Measurements from ENCODE around the gene FANCC.
A peak's percentile ranks its signal among the peaks of the same experiment; 100 is the strongest.
"Not testable (repeated sequence)": the region's sequence is repeated elsewhere in the genome, so short reads cannot be mapped to it uniquely, and the experiment has no call there.

The FANCC gene

DNA sequence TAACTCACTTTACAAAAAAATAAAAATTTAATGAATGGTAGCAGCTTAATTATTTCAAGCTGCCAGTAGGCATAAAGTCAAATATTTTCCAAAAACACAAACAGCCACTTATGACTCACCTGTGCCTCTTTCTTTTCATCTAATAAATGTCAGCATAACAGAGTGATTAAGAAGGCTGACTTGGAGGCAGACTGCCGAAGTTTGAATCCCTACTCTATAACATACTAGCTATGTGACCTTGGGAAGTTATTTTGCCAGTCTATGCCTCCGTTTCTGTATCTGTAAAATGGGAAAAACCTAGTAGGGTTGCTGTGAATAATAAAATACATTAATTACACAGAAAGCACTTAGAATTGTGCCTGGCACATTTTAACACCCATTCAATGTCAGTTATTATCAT is 33.8 kb downstream of the FANCC start:
- DNase-seq (ENCODE audit: low read depth): no peak

DNA sequence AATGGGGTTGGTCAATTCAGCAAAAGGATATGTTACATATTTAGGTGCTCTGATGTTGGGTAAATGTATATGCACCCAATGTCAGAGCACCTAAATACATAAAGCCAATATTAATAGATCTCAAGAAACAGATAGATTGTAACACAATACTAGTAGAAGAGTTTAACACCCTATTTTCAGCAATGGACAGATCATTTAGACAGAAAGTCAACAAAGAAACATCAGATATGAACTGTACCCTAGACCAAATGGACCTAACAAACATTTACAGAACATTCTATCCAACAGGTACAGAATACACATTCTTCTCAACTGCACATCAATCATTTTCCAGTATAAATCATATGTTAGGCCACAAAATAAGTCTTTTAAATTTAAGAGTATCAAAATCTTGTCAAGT is 35.2 kb downstream of the FANCC start:
- DNase-seq (ENCODE audit: low read depth): no peak

DNA sequence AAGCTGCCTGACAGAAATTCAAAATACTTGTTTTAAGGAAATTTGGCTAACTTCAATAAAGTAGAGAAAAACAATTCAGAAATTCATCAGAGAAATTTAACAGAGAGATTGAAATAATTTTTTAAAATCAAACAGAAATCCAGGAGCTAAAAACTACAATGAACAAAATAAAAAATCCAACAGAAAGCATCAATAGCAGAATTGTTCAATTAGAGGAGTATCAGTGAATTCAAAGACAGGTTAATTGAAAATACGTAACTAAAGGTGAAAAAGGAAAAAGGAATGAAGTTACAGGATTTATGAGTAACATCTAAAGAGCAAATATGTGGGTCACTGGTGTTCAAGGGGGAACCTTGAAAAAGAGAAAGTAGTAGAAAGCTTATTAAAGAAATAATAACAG is 36.8 kb downstream of the FANCC start:
- no peak for DNase-seq (ENCODE audit: low read depth)

DNA sequence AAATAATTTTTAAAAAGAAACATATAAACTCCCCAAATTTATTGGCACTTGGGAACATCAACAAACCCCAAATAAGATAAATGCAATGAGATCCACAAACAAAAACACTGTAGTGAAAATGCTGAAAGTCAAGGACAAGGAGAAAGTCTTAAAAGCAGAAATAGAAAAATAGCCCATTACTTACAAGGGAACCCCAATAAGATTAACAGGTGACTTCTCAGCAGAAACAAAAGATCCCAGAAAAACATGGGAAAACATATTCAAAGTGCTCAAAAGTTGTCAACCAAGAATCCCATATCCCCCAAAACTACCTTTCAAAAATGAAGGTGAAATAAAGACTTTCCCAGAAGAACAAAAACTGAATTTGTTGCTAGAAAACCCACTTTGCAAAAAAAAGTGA is 40.0 kb downstream of the FANCC start:
- no peak for DNase-seq (ENCODE audit: low read depth)

DNA sequence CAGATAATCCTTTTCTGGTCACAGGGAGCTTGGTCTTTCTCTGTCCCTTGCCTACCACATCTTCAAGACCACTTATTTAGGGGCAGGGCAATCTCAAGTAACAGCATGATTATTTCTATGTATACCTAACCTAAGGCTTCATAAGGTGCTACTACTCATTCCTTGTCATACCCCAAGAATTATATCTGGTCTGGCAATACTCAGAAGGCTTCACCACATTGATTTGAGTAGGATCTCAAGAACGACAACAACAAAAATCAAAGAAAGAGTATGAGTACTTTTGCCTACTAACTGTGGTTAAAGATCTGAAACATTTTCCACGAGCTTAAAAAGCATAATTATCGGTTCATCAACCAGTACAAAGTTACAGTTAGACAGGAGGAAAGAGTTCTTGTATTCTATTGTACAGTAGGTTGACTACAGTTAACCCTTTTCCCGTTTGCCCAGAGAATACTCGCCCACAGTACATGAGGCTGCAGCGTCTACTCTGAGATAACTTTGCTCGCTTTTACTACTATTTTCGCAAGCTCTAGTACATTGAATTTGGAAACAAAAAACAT is 41.0 kb downstream of the FANCC start:
- no peak for DNase-seq (ENCODE audit: low read depth)

DNA sequence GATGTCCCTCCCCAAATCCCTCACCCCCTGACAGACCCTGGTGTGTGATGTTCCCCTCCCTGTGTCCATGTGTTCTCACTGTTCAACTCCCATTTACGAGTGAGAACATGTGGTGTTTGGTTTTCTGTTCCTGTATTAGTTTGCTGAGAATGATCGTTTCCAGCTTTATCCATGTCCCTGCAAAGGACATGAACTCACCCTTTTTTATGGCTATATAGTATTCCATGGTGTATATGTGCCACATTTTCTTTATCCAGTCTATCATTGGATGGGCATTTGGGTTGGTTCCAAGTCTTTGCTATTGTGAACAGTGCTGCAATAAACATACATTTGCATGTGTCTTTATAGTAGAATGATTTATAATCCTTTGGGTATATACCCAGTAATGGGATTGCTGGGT is 43.3 kb downstream of the FANCC start:
- not testable (repeated sequence) for DNase-seq (ENCODE audit: low read depth)

DNA sequence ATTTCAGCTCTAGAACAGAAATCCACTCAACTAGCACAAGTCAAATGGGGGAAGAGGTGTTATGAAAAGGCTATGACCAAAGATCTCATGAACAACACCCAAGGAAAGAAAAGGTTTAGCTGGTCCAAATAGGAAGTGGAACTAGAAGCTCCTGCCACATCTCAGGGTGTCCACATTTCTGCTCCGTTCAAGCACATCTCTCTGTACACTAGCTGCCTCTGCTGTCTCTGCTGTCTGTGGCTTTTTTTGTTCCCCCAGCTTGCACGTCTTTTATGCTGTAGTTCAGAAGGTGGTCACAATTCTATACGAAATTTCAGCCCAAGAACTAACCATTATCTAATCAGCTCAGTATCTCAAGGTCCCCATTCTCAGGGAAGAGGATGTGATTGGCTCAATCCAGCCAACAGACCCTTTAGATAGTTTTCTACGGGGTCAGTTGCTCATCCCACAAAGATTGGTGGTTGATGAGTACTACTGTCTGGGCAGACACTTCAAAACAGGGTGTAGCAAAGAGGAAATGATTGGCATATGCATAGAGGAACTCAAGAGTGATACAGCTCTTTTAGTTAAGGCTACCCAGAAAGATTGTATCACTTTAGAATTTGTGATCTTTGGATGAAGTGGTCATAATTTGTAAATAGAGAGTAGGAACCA is 44.0 kb downstream of the FANCC start:
- DNase-seq (ENCODE audit: low read depth): no peak

DNA sequence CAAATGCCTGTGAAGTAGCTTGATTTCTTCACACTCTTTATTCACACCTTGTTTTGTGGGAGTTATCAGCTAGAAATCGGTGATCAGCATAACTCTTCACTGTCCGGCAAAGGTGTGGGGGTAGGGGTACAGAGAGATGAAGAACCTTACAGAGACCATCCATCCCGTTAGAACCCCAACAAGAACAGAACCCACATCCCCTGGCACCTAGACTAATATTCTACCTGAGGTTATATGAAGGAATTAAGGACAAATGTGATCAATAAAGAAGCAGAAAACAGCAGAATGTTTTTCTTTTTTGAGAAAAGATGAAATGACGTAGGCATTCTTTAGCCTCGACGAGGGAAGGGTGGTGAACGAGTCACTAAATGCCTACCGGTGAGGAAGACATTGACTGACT is 44.7 kb downstream of the FANCC start:
- no peak for DNase-seq (ENCODE audit: low read depth)

DNA sequence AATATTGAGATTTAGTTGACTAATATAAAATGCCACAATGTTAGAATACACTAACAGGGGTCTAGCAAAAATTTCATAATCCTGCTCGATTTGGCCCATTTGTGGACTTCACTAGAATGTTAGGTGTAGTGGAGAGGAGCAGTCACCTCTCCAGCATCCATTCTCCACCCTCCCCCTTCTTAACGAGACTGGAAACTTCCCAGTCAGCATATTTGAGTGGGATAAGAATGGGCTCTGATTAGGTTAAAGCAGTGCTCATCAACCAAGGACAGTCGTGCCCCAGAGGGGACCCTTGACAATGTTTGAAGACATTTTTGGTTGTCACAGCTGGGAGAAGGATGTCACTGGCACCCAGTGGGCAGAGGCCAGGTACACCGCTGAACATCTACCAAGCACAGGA is 46.7 kb downstream of the FANCC start:
- no peak for DNase-seq (ENCODE audit: low read depth)

DNA sequence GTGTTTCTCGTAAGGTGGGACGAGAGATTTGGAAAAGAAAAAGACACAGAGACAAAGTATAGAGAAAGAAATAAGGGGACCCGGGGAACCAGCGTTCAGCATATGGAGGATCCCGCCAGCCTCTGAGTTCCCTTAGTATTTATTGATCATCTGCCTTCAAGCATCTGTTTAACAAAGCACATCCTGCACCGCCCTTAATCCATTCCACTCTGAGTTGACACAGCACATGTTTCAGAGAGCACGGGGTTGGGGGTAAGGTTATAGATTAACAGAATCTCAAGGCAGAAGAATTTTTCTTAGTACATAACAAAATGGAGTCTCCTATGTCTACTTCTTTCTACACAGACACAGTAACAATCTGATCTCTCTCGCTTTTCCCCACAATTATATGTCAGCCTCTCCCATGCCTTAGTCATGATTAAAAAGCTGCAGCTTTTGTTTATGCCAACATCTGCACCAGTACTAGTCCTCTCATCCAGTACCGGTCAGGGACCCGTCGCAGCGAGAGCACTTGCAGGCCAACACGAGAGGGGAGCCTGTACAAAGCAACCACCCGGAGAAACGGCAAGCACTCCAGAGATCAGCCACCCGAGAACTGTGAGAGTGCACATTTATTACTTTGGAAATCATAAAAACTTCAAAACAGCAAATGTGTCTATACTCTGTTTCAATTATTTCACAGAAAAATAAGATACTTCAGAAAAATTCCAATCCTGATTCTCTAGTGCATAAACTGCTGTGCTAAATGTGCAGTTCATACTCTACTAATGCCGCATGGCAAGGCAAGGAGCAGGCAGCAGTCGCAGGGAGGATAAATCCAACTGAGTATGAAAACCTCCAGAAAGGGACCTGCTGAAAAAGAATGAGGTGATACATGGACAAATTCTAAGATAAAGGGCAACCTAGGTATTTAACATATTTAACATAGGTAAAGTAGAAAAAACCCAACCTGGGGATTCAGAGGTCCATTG is 47.4 kb downstream of the FANCC start:
- not testable (repeated sequence) for DNase-seq (ENCODE audit: low read depth)

DNA sequence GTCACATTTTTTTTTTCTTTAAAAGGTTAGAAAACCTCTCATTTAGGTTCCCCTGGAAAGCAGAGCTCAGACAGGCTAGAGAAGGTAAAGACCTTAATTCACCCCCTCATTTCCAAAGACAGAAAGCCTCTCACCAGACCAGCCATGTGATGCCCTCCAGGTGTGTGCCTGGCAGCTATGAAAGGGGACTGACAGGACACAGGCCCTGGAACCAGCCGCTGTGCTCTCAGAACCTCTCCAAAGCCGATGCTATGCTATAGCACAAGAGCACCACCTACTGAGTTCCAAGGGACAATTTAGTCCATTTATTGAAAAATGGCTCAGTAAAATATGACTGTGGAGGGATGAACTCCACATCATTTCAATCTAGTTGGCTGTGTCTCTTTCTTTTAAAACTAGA is 48.8 kb downstream of the FANCC start:
- peak; percentile 17 for DNase-seq (ENCODE audit: low read depth)

DNA sequence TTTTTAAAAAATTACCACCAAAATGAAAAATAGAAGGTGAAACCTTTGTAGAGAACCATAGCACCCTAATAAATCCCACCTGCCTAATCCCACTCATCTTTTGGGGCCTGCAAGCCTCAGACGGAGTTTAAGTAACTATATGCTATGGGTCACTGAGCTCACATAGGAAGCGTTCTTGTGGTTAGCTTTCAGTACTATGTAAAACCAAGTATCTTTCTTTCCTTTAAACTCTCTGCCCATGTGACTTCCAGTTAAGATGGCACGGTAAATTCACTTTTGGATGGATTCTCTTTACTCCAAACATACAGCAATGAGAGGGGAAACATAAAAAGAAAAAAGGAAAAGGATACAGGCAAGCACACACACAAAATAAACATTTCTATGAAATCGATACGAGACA is 50.9 kb downstream of the FANCC start:
- no peak for DNase-seq (ENCODE audit: low read depth)

DNA sequence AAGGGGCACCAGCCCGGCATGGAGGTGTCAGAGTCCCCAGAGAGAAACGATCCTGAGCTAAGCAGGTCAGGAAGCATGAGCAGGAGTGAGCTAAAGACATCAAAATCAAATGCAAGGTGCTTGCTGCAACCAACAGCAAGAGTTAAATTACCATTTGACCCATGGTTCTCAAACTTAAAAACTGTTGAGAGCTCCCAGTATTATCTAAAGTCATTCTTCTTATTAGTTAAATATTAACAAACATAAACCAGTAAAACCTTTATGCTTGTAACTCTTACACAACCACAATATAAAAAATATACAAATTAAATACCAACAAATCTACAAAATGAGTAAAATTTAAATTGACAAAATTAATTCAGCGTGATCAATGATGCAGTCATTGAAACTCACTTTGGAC is 51.5 kb downstream of the FANCC start:
- no peak for DNase-seq (ENCODE audit: low read depth)

DNA sequence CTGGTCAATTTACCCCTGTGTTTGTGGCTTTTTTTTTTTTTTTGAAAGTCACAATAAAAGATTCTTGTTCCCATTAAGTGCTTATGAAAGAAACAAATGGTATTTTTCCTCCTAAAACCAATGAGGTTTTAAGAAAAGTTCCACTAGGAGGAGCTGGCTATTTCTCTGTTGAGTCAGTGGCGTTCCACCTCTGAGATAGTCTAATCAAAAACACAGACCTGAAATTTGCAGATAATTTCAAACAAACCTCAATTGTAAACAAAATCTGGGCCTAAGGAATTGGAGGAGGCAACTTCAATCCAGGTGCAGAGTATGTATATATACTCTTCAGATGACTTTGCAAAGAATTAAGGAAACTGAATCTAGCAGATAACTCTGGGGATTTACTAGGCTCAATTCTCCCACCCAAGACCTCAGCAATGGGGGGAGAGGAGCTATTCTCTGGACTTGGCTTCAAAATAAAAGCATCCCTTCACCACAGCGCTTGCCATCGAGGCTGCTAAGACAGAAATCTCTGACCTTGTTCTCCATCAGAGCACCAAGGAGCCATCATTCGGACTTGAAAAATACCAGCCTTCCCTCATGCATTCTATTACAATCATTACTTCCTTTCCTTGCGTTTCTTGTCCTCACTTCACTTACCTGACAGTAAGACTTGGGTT is 52.4 kb downstream of the FANCC start:
- peak; percentile 12 for DNase-seq (ENCODE audit: low read depth)

DNA sequence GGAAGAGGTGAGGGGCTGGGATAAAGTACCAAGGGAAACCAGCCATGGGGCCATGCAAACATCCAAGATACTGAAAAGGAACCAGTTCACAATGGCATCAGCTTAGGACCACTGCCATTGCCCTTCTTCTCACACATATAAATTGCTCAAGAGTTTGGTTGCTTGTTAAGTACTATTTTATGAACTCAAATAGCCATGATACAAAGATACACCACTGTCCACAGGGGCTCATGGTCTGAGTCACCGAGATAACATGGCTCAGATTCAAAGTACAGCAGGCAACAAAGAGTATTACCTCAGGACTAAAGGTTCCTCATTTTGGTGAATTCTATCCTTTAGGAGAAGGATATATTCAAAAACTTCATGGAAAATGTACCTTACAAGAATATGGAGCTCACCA is 55.6 kb downstream of the FANCC start:
- no peak for DNase-seq (ENCODE audit: low read depth)

DNA sequence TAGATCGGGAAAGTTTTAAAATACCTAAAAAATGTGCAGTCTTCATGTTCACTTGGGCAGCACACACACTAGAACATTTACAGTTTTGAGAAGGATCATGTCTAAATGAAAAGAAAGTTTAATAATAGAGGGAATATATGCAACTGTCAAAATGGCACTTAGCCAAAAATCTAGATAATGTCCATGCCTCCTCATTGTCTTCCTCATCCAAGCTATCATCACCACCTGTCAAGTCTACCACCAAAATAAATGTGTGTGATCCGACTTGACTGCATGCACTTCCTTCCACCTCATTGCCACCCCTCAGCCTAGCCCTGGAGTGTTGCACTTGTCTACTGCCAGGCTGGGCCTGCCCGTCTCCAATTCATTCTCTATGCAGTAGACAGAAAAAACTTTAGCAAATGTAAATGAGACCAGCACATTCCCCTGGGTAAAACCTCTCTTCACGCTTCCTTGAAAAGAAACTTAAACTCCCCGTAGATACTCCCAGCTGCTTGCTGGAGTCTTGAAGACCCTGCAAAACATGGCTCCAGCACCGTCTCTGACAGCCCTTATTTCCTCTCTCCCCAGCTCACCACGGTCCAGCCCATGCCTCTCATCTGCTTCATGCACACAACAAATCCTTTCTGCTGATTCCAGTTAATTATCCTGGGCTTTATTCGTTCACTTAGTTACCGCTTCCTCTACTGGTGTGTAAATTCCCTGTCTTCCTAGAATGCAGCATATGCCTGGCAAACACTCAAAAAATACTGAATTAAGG is 66.9 kb downstream of the FANCC start:
- DNase-seq (ENCODE audit: low read depth): no peak

DNA sequence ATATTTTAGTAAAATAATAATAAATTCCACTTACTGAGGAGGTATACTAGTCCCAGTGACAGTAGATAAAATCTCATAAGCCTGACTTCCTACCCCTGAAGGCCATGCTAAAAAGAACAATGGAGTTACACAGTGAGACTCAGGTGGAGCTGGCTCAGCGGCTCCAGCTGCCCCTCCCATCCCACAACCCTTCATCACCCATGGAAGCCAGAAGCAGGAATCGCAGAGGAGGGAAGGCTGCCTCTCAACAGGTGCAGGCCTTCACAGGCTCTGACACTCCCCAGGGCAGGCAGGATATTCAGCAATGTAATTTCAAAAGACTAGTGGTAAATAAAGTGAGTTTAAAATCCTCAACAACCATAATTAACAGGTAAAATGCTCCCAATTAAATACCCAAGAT is 67.5 kb downstream of the FANCC start:
- DNase-seq (ENCODE audit: low read depth): no peak

DNA sequence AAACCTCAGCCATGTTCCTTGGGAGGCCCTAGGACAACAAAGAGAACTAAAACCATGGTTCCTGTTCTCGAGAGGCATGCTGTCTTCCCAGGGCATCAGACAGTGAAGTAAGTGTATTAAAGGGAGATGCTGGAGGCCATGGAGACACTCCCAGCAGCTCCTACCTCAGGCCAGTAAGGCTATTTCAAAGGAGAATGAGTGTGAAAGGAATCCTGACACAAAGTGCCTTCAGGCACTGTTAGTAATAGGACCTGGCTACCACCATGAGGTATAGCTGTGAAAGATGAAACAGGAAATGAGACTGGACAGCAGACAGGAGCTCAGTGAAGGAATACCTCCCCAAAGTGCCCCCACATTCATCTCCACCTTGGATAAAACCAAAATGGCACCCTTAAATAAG is 71.0 kb downstream of the FANCC start:
- no peak for DNase-seq (ENCODE audit: low read depth)

DNA sequence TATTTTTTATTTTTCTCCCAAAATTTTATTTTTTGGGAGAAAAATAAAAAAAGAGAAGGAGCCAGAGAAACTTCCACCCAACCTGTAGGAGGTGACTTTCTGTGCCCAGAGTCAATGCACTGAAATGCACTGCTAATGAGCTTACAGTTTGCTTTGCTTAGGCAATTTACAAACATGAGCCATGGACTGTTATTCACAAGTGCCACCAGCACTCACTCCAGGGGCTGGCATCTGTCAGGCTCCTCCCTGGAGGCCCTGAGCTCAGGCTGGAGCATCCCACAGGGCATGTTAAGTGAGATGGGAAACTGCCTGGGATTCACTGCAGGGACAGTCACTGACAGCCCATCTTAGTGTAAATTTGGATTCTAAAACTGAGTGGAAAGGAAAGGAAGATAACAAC is 74.9 kb downstream of the FANCC start:
- no peak for DNase-seq (ENCODE audit: low read depth)

DNA sequence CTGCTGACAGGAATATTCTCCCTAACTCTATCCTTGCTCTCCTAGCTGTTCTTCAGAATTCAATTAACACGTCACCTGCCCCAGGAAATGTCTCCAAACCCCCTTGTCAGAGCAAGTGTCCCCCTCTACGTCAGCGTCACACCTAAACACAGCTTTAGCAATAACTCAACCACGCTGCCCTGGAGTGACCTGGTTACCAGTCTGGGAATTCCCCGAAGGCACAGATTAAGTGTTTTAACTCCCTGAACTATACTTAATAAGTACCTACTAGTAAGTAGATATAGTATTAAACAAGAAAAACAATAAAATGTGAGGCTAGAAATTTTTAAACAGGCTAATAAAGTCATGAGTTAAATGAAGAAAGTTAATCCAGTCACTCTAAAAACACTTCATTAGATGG is 78.4 kb downstream of the FANCC start:
- DNase-seq (ENCODE audit: low read depth): no peak

DNA sequence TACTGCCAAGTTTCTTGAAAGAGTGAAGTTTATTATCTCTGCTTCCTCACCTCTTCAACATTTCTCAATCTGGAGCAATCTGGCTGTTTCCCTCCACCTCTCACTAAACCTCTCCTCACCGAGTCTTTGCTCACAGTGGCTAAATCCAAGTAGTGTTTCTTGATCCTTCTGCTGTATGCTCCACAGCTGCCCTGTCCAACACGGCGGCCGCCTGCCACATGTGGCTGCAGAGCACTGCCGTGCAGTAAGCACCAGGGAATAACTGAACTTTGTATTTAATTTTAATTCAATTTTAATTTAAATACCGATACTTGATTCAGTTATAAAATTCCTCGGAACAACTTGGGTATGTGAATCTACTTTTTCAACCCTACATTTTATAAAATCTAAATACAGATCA is 80.2 kb downstream of the FANCC start:
- DNase-seq (ENCODE audit: low read depth): no peak

DNA sequence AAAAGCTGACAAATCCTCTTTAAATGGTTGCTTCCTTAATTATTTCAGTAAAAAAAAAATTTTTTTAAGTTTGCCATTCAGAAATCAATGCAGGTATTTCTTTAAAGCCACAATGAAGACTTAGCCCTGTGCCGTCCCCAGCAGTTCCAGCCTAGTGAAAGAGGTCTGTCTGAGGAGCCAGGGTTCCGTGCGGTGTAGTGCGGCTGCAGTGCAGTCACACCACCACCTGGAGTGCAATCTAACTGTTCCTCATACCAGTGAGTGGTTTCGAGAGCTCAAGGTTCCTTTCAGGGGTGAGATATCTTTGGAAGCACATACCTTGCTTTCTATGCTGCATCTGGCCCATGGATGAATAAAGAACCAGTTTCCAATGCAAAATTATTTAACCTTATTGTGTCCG is 87.5 kb downstream of the FANCC start:
- no peak for DNase-seq (ENCODE audit: low read depth)
